PC-9 (cell line): ENCODE results near the gene CNN2. TPM values are rescaled to one million over a fixed set of nuclear protein-coding genes. Genes with fewer than 3 reads are reported as not detected.

ENCODE experiments used
- BruUV-seq: library from RNA; stranded (reverse); fragments of 400-500 nt; replicated peaks from 2 replicates; lab custom pipeline; 2021; lab: Mats Ljungman, UMichigan
- CTCF ChIA-PET: fragments of 300-600 bp; sonication (Branson Sonifier 250); formaldehyde crosslinking; loops from one replicate; lab custom pipeline; 2022; ENCODE audit warnings: antibody characterized with exemption; lab: Charles Lee
- POLR2A ChIA-PET: fragments of 300-600 bp; sonication (Branson Sonifier 250); formaldehyde crosslinking; loops from one replicate; lab custom pipeline; 2022; ENCODE audit warnings: antibody characterized with exemption; ENCODE audit not compliant: unreplicated experiment; lab: Charles Lee
- DNase-seq, 2 experiments: peaks; one replicate each; pipeline versions ENCODE4 v3.0.0 to v3.0.0-alpha.2; 2015 to 2022; ENCODE audit warnings: mixed read lengths in 1 of 2
- H2AFZ ChIP-seq: fragments of 200-600 bp; sonication (generic); 2 replicates; pipeline ENCODE4 v1.8.1; 2017; ENCODE audit warnings: antibody characterized with exemption
- H3F3A ChIP-seq: fragments of 200-600 bp; sonication (generic); 2 replicates; pipeline ENCODE4 v1.8.1; 2017; ENCODE audit warnings: antibody characterized with exemption, mild to moderate bottlenecking, low read depth; ENCODE audit not compliant: insufficient read depth
- H3K27ac ChIP-seq: fragments of 200-600 bp; sonication (generic); 2 replicates; pipeline ENCODE4 v1.6.1; 2016; ENCODE audit warnings: mixed run types
- H3K27me3 ChIP-seq: fragments of 200-600 bp; sonication (generic); 2 replicates; pipeline ENCODE4 v1.6.1; 2016; ENCODE audit warnings: low read depth, mixed run types; ENCODE audit not compliant: insufficient read depth
- H3K36me3 ChIP-seq: fragments of 200-600 bp; sonication (generic); 2 replicates; pipeline ENCODE4 v1.6.1; 2016; ENCODE audit warnings: low read depth, mixed run types
- H3K4me1 ChIP-seq: fragments of 200-600 bp; sonication (generic); replicated peaks from 2 replicates; pipeline ENCODE4 v1.6.1; 2016; ENCODE audit warnings: mixed run types; ENCODE audit not compliant: insufficient read depth
- H3K4me2 ChIP-seq: fragments of 200-600 bp; sonication (generic); 2 replicates; pipeline ENCODE4 v1.6.1; 2017; ENCODE audit warnings: mixed run types
- H3K4me3 ChIP-seq: fragments of 200-600 bp; sonication (generic); 2 replicates; pipeline ENCODE4 v1.6.1; 2016; ENCODE audit warnings: mixed run types
- H3K79me2 ChIP-seq: fragments of 200-600 bp; sonication (generic); 2 replicates; pipeline ENCODE4 v1.6.1; 2017; ENCODE audit warnings: low read depth, mixed run types
- H3K9me2 ChIP-seq: fragments of 200-600 bp; sonication (generic); 2 replicates; pipeline ENCODE4 v1.8.1; 2017; ENCODE audit warnings: mild to moderate bottlenecking; ENCODE audit not compliant: insufficient read depth
- H3K9me3 ChIP-seq: fragments of 200-600 bp; sonication (generic); 2 replicates; pipeline ENCODE4 v1.8.1; 2016; ENCODE audit warnings: low read depth; ENCODE audit not compliant: insufficient read depth
- H4K20me1 ChIP-seq: fragments of 200-600 bp; sonication (generic); 2 replicates; pipeline ENCODE4 v1.8.1; 2017; ENCODE audit not compliant: insufficient read depth
- EZH2 ChIP-seq: fragments of 200-600 bp; sonication (generic); IDR thresholded peaks from 2 replicates; pipeline ENCODE4 v1.8.0; 2017; ENCODE audit warnings: antibody characterized with exemption, low read depth
- intact Hi-C: fragments of 100-400 bp; cut with micrococcal nuclease; formaldehyde crosslinking; loops from one replicate; pipeline ENCODE4 v1.10.0; 2022; ENCODE audit not compliant: unreplicated experiment
- total RNA-seq: library from RNA; stranded (reverse); gene quantifications from 2 replicates; pipeline ENCODE4 v1.2.3, GENCODE V29; 2021
- TF ChIP-seq, protein P1 (sequence below): fragments of 200-600 bp; sonication (generic); conservative IDR thresholded peaks from 2 replicates; pipeline ENCODE4 v1.6.1; 2017; ENCODE audit warnings: mixed run types, antibody characterized with exemption, mild to moderate bottlenecking, moderate library complexity

The CNN2 gene
- total RNA-seq, 1 experiment from 2014 or later, result 206 TPM

DNA sequence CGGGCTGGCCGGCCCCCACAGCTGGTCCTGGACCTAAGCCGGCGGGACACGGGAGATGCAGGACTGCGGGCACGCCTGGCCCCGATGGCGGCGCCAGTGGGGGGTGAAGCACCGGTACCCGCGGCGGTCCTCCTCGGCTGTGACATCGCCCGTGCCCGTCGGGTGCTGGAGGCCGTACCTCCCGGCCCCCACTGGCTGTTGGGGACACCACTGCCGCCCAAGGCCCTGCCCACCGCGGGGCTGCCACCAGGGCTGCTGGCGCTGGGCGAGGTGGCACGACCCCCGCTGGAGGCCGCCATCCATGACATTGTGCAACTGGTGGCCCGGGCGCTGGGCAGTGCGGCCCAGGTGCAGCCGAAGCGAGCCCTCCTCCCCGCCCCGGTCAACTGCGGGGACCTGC lies 23.1 kb upstream of the CNN2 start:
- H3K4me2 ChIP-seq, result no peak overlapping the region
- no peak overlapping the region for H3K4me3 ChIP-seq
- TF ChIP-seq EZH2, result no peak
- TF ChIP-seq, protein P1, sequence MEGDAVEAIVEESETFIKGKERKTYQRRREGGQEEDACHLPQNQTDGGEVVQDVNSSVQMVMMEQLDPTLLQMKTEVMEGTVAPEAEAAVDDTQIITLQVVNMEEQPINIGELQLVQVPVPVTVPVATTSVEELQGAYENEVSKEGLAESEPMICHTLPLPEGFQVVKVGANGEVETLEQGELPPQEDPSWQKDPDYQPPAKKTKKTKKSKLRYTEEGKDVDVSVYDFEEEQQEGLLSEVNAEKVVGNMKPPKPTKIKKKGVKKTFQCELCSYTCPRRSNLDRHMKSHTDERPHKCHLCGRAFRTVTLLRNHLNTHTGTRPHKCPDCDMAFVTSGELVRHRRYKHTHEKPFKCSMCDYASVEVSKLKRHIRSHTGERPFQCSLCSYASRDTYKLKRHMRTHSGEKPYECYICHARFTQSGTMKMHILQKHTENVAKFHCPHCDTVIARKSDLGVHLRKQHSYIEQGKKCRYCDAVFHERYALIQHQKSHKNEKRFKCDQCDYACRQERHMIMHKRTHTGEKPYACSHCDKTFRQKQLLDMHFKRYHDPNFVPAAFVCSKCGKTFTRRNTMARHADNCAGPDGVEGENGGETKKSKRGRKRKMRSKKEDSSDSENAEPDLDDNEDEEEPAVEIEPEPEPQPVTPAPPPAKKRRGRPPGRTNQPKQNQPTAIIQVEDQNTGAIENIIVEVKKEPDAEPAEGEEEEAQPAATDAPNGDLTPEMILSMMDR, result no peak
- no peak overlapping the region for H2AFZ ChIP-seq
- BruUV-seq, result no TSS peak
- peaks cover 16% of the 10 kb centered on the region; the same call in 1 of the 2 replicates for H3F3A ChIP-seq
- no peaks in the 10 kb centered on the region for H3K9me2 ChIP-seq
- H3K36me3 ChIP-seq, result no peaks in the 10 kb centered on the region
- no peaks in the 10 kb centered on the region for H3K4me1 ChIP-seq
- ChIA-PET CTCF (no interaction called here), POLR2A (interaction anchor here (0.5 kb wide), 1 partner anchor 26 kb away, joined by 3 read pairs; no protein-coding TSS in a partner anchor)
- no peak overlapping the region for H3K27ac ChIP-seq
- no peaks in the 10 kb centered on the region for H3K9me3 ChIP-seq
- H3K79me2 ChIP-seq, result no peaks in the 10 kb centered on the region
- intact Hi-C loops, result no loop called here
- no peak for DNase-seq
- H3K27me3 ChIP-seq, result peaks cover 21% of the 10 kb centered on the region
- no peaks in the 10 kb centered on the region; the same call in 1 of the 2 replicates for H4K20me1 ChIP-seq

DNA sequence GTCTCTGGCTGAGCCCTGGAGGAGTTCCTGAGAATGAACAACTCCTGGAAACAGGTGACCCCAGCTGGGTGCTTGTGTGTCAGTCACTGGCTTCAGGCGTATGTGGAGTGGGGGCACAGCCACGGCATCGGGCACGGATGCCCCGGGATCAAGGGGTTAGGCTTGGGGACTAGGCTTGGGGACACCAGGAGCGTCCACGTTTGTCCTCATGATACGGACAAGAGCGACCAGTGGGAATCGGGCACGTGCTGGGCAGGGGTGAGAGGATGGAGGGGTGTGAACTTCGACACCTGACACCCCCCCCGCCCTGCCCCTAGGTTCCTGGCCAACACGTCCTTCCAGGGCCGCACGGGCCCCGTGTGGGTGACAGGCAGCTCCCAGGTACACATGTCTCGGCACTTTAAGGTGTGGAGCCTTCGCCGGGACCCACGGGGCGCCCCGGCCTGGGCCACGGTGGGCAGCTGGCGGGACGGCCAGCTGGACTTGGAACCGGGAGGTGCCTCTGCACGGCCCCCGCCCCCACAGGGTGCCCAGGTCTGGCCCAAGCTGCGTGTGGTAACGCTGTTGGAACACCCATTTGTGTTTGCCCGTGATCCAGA lies 22.1 kb upstream of the CNN2 start:
- intact Hi-C loops, result no loop called here
- no peaks in the 10 kb centered on the region for H3K9me2 ChIP-seq
- CTCF ChIA-PET, result interaction anchor here (0.7 kb wide), 1 partner anchor 106 kb away, joined by 3 read pairs; no protein-coding TSS in a partner anchor
- no peaks in the 10 kb centered on the region for H3K9me3 ChIP-seq
- no peak for DNase-seq
- H3K36me3 ChIP-seq, result no peaks in the 10 kb centered on the region
- H4K20me1 ChIP-seq, result no peaks in the 10 kb centered on the region; the same call in 1 of the 2 replicates
- TF ChIP-seq, protein P1, result no peak
- no peak for TF ChIP-seq EZH2
- H3K27me3 ChIP-seq, result peaks cover 13% of the 10 kb centered on the region; the same call in 1 of the 2 replicates
- no peak overlapping the region for H3K4me2 ChIP-seq
- POLR2A ChIA-PET, result no interaction called here
- no peaks in the 10 kb centered on the region for H3K4me1 ChIP-seq
- no peaks in the 10 kb centered on the region for H3K79me2 ChIP-seq
- no peak overlapping the region for H2AFZ ChIP-seq
- no peak overlapping the region for H3K27ac ChIP-seq
- H3F3A ChIP-seq, result peaks cover 12% of the 10 kb centered on the region; the same call in 1 of the 2 replicates
- BruUV-seq, result TSS peak; percentile 12
- H3K4me3 ChIP-seq, result no peak overlapping the region

DNA sequence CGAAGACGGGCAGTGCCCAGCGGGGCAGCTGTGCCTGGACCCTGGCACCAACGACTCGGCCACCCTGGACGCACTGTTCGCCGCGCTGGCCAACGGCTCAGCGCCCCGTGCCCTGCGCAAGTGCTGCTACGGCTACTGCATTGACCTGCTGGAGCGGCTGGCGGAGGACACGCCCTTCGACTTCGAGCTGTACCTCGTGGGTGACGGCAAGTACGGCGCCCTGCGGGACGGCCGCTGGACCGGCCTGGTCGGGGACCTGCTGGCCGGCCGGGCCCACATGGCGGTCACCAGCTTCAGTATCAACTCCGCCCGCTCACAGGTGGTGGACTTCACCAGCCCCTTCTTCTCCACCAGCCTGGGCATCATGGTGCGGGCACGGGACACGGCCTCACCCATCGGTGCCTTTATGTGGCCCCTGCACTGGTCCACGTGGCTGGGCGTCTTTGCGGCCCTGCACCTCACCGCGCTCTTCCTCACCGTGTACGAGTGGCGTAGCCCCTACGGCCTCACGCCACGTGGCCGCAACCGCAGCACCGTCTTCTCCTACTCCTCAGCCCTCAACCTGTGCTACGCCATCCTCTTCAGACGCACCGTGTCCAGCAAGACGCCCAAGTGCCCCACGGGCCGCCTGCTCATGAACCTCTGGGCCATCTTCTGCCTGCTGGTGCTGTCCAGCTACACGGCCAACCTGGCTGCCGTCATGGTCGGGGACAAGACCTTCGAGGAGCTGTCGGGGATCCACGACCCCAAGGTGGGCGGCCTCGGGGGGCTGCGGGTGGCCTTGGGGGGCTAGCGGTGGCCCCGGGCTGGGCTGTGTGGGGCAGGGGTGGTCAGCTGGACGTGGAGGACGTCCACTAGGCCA lies 21.4 kb upstream of the CNN2 start:
- H3K4me1 ChIP-seq, result no peaks in the 10 kb centered on the region
- no peak overlapping the region for H3K4me2 ChIP-seq
- no TSS peak for BruUV-seq
- no peak for TF ChIP-seq EZH2
- TF ChIP-seq, protein P1, result no peak
- intact Hi-C loops, result no loop called here
- no peaks in the 10 kb centered on the region for H3K9me2 ChIP-seq
- no peaks in the 10 kb centered on the region for H3K9me3 ChIP-seq
- no peaks in the 10 kb centered on the region for H3K79me2 ChIP-seq
- H3F3A ChIP-seq, result peaks cover 12% of the 10 kb centered on the region; the same call in 1 of the 2 replicates
- no peak overlapping the region for H3K27ac ChIP-seq
- H4K20me1 ChIP-seq, result no peaks in the 10 kb centered on the region; the same call in 1 of the 2 replicates
- H3K4me3 ChIP-seq, result no peak overlapping the region
- no peaks in the 10 kb centered on the region for H3K36me3 ChIP-seq
- H3K27me3 ChIP-seq, result 0 out of 2 replicates have a peak, but pooled peaks cover 11% of the 10 kb centered on the region
- ChIA-PET CTCF (no interaction called here), POLR2A (no interaction called here)
- H2AFZ ChIP-seq, result no peak overlapping the region
- no peak for DNase-seq
